Bronchial epithelial cell (primary cell): Measurements from ENCODE around the gene ZNF821. TPM values are rescaled to one million over a fixed set of nuclear protein-coding genes. Genes with fewer than 3 reads are reported as not detected.

ENCODE experiments used
- DNase-seq: peaks from one replicate; pipeline ENCODE4 v3.0.0-alpha.2; 2010; ENCODE audit warnings: low read depth
- FAIRE-seq: peaks from 2 replicates; lab custom pipeline; 2011; peaks lifted over from hg19 to GRCh38; lab: Jason Lieb, UNC
- H3K27me3 ChIP-seq: 2 replicates; pipeline ENCODE4 v1.5.1; 2011; ENCODE audit warnings: low read length; ENCODE audit not compliant: control insufficient read depth, insufficient read depth
- H3K36me3 ChIP-seq: 2 replicates; pipeline ENCODE4 v1.5.1; 2011; ENCODE audit warnings: low read length; ENCODE audit not compliant: control insufficient read depth, insufficient read depth
- H3K4me3 ChIP-seq: 2 replicates; pipeline ENCODE4 v1.5.1; 2011; ENCODE audit warnings: mild to moderate bottlenecking, low read depth, low read length, control low read depth
- total RNA-seq: library from RNA; depleted of rRNA; stranded (reverse); fragments of >200 nt; gene quantifications from 2 replicates; pipeline ENCODE4 v1.2.1, GENCODE V29; 2014
- TF ChIP-seq, protein P1 (sequence below): IDR thresholded peaks from 2 replicates; pipeline ENCODE4 v1.5.1; 2011; ENCODE audit warnings: mild to moderate bottlenecking, moderate library complexity, low read length, control low read depth, inconsistent platforms; ENCODE audit not compliant: insufficient read depth, severe bottlenecking

The ZNF821 gene, protein sequence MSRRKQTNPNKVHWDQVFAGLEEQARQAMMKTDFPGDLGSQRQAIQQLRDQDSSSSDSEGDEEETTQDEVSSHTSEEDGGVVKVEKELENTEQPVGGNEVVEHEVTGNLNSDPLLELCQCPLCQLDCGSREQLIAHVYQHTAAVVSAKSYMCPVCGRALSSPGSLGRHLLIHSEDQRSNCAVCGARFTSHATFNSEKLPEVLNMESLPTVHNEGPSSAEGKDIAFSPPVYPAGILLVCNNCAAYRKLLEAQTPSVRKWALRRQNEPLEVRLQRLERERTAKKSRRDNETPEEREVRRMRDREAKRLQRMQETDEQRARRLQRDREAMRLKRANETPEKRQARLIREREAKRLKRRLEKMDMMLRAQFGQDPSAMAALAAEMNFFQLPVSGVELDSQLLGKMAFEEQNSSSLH
- 8.2 and 9.5 TPM in 2 replicates for total RNA-seq

DNA sequence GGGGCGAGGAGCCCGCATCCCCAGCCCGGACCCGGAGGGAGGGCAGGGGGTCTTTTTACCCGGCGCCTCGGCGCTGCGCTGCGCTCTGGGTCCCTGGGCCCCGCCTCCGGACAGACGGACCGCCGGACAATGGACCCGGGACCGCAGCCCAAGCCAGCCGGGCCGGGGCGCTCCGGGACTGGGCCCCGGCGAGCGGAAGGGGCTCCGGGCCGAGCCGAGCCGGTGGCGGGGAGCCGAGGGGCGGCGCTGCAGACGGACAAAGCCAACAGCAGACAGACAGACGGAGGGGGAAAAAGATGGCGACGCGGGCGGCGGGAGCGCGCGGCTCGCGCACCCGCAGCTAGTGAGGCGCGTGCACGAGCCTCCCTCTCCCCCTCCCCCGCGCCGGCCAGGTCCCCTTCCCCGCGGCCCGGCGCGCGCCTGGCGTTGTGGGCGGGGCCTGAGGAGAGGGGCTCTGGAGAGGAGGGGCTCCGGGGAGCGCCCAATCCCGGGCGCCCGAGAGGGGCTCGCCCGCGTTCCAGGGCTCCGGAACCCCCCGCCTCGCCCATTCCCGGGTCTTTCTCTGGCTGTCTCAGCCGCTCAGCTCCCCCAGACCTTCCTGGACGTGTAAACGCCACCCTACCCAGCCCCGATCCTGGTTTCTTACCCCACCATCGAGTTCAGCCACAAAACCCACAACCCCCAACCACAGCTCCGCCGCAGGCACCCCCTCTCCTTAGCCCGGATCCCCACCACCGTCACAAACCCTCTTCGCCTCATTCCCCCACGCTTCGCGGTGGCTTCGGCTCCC lies at the start of gene ZNF821:
Gene ZNF821, minus strand, starts transcription at position 334 of the 790 bp plus-strand sequence. CDS start 4,236 bp downstream, outside the sequence.
- FAIRE-seq (no peak), DNase-seq (peak; percentile 36)

DNA sequence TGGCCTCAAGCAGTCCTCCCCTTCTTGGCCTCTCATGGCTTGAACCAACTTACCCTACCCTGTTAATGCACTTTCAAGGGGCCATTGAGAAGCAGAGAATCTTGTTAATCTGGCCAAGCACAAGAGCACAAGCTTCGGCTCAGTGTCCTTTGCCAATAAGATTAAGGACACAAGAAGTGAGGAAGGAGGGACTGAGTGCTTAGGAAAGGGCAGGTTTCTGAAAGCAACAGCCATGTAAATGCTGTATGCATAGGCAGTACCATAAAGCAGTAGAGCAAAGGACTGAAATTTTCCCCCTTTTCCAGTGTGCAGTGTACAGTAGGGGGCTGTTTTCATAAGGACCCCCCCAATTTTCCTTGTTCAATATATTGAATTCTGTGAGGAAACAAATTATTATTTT lies 49.0 kb upstream of the ZNF821 start:
- no peak for FAIRE-seq
- DNase-seq: no peak
- Histone ChIP-seq H3K27me3 (no peaks in the 10 kb centered on the region), H3K36me3 (peaks cover 3% of the 10 kb centered on the region), H3K4me3 (no peak overlapping the region)
- TF ChIP-seq, protein P1, sequence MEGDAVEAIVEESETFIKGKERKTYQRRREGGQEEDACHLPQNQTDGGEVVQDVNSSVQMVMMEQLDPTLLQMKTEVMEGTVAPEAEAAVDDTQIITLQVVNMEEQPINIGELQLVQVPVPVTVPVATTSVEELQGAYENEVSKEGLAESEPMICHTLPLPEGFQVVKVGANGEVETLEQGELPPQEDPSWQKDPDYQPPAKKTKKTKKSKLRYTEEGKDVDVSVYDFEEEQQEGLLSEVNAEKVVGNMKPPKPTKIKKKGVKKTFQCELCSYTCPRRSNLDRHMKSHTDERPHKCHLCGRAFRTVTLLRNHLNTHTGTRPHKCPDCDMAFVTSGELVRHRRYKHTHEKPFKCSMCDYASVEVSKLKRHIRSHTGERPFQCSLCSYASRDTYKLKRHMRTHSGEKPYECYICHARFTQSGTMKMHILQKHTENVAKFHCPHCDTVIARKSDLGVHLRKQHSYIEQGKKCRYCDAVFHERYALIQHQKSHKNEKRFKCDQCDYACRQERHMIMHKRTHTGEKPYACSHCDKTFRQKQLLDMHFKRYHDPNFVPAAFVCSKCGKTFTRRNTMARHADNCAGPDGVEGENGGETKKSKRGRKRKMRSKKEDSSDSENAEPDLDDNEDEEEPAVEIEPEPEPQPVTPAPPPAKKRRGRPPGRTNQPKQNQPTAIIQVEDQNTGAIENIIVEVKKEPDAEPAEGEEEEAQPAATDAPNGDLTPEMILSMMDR: no peak

More for the DNA sequence above, at the start of gene ZNF821:
- TF ChIP-seq, protein P1: peak; percentile 48
- no peaks in the 10 kb centered on the region for H3K27me3 ChIP-seq
- peak within 1 kb of the TSS; percentile 73 for H3K4me3 ChIP-seq
- H3K36me3 ChIP-seq: peaks cover 2% of the 10 kb centered on the region

DNA sequence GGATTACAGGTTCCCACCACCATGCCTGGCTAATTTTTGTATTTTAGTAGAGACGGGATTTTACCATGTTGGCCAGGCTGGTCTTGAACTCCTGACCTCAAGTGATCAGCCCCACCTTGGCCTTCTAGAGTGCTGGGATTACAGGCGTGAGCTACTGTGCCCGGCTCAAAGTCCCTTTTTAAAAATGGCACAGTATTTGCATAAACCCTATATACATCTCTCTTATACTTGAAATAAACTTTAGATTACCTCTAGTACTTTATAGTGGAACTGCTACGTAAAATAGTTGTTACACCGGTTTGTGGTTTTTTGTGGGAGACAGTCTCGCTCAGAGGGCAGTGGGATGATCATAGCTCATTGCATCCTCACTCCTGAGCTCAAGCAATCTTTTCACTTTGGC lies 47.6 kb upstream of the ZNF821 start:
- DNase-seq (no peak), FAIRE-seq (no peak)
- no peak overlapping the region for H3K4me3 ChIP-seq
- peaks cover 4% of the 10 kb centered on the region for H3K36me3 ChIP-seq
- no peaks in the 10 kb centered on the region for H3K27me3 ChIP-seq
- TF ChIP-seq, protein P1: no peak

DNA sequence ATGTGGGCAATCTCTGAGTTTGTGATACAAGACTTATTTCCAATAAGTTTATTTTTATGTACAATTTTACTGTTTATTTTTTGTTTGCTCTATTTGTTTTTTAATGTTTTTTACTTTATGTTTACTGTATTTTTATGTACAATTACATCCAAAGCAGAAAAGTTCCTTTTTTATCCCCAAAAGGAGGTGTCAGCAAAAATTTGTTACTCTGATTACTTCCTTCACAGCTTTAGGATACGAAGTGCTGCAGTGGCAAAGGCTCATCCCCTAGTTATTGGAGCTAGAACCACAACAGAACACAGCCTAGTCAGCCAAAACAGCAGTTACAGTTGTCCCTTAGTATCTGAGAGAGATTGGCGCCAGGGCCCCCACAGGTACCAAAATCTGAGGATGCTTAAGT lies 47.0 kb upstream of the ZNF821 start:
- TF ChIP-seq, protein P1: no peak
- FAIRE-seq (no peak), DNase-seq (no peak)
- H3K27me3 ChIP-seq: no peaks in the 10 kb centered on the region
- peaks cover 4% of the 10 kb centered on the region for H3K36me3 ChIP-seq
- H3K4me3 ChIP-seq: no peak overlapping the region

DNA sequence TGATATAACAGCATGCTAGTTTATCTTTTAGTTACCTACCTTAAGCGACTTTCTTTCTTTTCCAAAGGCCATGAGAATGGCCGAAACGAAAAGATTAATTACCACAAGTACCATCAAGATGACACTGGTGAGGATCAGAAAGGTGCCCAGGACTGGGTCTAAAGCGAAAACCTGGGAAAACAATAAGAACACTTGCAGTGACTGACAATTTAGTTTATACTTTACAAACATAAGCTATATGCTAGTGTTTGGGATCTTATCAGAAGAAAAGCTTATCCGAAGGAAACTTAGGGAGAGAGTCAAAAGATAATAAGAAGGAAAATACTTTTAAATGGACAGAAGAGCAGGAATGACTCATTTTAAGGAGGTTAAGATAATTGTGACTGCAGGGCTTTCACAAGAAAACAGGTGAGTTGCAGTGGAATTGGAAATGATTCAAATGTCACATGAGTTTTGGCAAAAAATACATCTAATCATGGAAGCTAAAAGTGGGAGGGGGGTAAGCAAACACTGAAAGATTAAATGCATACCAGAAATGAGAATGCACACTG lies 46.1 kb upstream of the ZNF821 start:
- DNase-seq: peak; percentile 7
- no peak overlapping the region for H3K4me3 ChIP-seq
- TF ChIP-seq, protein P1: no peak

More for the DNA sequence above, 46.1 kb upstream of the ZNF821 start:
- Histone ChIP-seq H3K27me3 (no peaks in the 10 kb centered on the region), H3K36me3 (peaks cover 4% of the 10 kb centered on the region)
- no peak for FAIRE-seq
